HG03039 (cell line): ENCODE data around the gene PDCD6IP.
A peak's percentile ranks its signal among the peaks of the same experiment; 100 is the strongest.

Source experiments
- ATAC-seq: cut with Tn5 transposase; IDR thresholded peaks from one replicate; pipeline ENCODE4 v1.9.1; 2021; ENCODE audit warnings: mild to moderate bottlenecking, moderate library complexity; ENCODE audit not compliant: unreplicated experiment

The PDCD6IP gene

GRCh38 chr3:33884701-33885100 is 86.3 kb downstream of the PDCD6IP start:
- ATAC-seq: no peak

DNA sequence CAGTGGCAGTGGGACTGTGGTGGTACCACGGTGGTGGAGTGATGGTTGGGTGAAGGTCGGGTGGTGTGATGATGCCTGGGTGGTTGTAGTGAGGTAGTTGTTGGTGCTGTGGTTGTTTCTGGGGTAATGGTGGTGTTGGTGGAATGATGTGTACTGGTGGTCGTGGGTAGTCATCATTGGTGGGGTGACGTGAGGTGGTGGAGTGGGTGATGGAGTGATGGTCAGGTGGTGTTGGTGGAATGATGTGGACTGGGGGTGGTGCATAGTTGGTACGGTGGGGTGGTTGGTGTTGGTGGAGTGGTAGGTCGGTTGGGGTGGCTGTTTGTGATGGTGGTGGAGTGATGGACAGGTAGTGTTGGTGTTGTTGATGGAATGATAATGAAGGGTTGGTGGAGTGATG is 87.1 kb downstream of the PDCD6IP start:
- no peak for ATAC-seq

DNA sequence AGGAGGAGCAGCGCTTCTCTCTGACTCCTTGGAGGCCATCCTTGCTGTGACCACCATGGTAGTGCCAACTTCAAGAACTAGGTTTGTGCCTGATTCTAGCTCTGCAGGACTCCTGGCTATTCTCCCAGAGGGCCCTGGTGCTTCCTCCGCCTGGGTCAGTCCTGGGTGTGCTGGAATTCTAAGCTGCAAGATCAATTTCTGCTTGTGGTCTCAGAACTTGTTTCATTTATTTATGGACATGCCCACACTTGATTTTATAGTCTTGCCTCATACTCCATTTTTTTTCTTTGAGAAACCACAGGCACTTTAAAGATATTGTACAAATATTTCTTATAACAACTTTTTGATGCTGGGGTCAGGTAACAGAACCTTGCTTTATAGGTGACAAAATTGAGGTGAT is 87.6 kb downstream of the PDCD6IP start:
- ATAC-seq: no peak

GRCh38 chr3:33887478-33887877 is 89.0 kb downstream of the PDCD6IP start:
- ATAC-seq: no peak

- no peak for ATAC-seq
These were observed 91.1 kb downstream of the PDCD6IP start for GRCh38 chr3:33889394-33890039.

- ATAC-seq: no peak
These were observed 94.2 kb downstream of the PDCD6IP start for GRCh38 chr3:33892655-33893054.

GRCh38 chr3:33895658-33896057 is 97.2 kb downstream of the PDCD6IP start:
- ATAC-seq: no peak

GRCh38 chr3:33897306-33897705 is 98.9 kb downstream of the PDCD6IP start:
- no peak for ATAC-seq

- ATAC-seq: no peak
These were observed 100.5 kb downstream of the PDCD6IP start for GRCh38 chr3:33898901-33899300.

DNA sequence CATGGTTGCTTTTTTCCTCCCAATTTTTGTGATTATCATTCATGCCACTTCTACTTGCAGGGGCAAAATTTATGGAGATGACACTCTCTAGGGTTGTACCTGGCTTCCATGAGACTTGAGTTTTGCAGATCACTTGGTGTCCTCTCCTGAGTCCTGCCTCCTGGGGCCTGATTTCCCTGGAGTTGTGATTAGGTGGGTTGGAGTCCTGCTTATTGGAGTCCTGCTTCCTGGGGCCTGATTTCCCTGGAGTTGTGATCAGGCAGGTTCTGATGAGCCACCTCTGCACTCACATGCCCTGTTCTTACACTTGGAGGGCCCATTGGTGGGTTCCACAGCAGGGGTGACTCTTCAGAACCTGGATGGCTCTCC is 102.0 kb downstream of the PDCD6IP start:
- no peak for ATAC-seq

- no peak for ATAC-seq
These were observed 102.5 kb downstream of the PDCD6IP start for GRCh38 chr3:33900809-33901505.

DNA sequence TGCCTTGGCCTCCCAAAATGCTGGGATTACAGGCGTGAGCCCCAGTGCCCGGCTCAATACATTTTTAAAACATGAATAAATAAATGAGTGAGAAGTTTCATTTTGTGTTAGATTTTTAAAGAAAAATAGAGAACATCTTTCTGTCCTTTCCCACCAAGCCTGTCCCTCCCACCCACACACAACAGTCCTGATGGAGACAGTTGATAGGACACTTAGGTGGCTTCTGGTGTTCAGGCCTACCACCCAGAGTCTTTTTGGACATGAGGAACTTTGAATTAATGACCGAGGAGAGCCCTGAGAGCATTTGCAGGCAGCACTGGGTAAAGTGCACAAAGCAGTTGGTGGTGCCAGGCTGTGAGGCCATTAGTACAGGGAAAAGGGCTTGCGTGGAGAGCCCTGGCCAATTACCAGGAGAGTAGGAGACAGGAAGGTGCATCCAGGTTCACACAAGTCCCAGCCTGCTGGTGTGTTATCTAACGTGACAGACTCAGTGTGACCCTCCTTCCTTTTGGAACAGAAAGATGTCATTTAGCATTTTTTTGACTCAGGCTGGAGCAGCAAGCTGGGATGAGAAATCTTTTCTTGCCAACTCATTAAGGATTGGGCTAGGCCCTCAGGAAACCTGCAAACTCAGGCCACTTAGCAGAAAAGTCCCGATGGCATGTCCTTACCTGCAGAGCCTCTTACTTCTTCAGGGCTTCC is 103.6 kb downstream of the PDCD6IP start:
- ATAC-seq: no peak

- no peak for ATAC-seq
These were observed 106.3 kb downstream of the PDCD6IP start for GRCh38 chr3:33904730-33905129.

- no peak for ATAC-seq
These were observed 109.9 kb downstream of the PDCD6IP start for GRCh38 chr3:33908250-33908851.

DNA sequence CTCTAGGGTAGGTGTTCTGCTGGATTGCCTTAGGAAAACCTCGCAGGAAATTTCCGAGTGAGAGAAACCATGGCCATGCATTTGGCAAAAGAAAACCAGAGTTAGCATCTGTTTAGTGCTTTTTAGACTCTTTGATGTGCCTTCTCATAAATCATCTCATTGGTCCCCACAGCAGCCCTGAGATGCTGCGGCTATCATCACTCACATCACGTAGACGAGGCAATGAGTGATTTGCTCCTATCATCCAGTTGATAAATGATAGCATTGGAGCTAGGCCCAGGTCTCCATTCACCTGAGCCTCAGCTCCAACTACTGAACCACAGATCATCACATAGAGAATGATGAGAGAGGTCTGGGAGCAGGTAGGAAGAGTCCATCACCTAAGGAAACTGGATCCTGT is 111.1 kb downstream of the PDCD6IP start:
- ATAC-seq: no peak

DNA sequence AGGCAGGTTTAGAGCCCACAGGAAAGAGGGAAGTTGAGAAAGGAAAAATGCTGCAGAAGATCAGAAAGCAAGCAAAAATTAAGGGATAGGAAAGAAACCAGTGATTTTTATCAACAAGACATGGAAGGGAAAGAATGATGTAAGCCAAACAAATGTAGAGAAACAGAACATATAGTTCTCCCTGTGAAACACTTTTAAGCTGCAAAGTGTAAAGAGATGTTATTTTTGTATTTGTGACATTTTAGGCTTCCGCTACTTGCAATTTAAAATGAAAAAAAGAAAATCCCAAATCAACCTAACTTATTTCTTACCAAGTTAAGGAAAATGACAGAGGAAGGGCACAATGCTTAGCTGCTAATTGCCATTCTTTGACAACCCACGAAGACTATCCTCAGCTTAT is 111.6 kb downstream of the PDCD6IP start:
- ATAC-seq: no peak

- ATAC-seq: no peak
These were observed 113.3 kb downstream of the PDCD6IP start for GRCh38 chr3:33911525-33912322.

GRCh38 chr3:33914212-33914611 is 115.8 kb downstream of the PDCD6IP start:
- no peak for ATAC-seq

GRCh38 chr3:33914731-33915379 is 116.4 kb downstream of the PDCD6IP start:
- ATAC-seq: no peak

DNA sequence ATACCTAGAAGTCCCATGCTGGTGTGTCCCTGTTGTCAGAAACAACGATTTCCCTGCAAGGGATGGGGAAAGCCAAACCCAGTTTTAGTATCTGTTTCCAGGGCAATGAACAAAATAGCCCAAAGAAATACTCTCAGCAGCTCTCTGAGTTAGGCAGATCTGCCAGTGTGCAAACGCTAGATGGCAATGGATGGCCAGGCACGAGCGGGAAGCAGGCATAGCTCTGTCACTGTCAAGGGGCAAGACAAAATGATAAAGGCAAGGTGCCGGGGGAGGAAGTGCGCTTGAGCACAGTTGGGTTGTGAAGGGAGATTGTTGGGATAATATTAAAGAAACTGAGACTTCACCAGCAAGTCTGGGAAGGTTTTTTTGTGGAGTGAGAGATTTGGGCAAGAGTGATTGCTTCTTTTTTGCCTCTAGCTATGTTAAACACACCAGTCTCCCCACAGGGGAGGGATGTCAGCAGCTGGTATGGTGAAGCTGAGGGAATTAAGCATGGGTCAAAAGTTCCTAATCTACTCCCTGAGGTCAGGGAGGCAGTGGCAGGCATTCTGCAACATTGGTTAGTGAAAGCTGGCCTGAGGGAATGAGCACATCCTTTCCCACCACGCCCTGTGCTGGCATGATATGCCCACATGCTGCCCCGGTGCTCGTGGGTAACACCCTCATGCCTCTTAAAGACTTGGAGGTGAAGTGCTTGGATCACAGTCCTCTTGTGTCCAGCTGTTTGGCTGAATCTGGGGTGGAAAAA is 117.5 kb downstream of the PDCD6IP start:
- peak; percentile 48 for ATAC-seq
